ENCODE measurements around the gene PSD. TPM values are rescaled to one million over a fixed set of nuclear protein-coding genes. Genes with fewer than 3 reads are reported as not detected.

PSD gene
- total RNA-seq, 2 experiments from 2014 or later = 2.2 to 10.2 TPM

GRCh38 chr10:102424916-102425315 is 6.3 kb upstream of the PSD start:
- BruUV-seq (replicated peaks) = no TSS peak
- peaks cover 18% of the 10 kb centered on the region for H3K4me1 ChIP-seq (ENCODE audit: insufficient read depth, low read length, poor library complexity, severe bottlenecking)
- no peaks in the 10 kb centered on the region for H4K20me1 ChIP-seq (ENCODE audit: insufficient read depth, low read length)
- TF ChIP-seq EZH2phosphoT487 (IDR thresholded peaks at IDR 0.05; ENCODE audit: borderline replicate concordance, low read depth, low read length) = no peak
- TF ChIP-seq, protein P1, sequence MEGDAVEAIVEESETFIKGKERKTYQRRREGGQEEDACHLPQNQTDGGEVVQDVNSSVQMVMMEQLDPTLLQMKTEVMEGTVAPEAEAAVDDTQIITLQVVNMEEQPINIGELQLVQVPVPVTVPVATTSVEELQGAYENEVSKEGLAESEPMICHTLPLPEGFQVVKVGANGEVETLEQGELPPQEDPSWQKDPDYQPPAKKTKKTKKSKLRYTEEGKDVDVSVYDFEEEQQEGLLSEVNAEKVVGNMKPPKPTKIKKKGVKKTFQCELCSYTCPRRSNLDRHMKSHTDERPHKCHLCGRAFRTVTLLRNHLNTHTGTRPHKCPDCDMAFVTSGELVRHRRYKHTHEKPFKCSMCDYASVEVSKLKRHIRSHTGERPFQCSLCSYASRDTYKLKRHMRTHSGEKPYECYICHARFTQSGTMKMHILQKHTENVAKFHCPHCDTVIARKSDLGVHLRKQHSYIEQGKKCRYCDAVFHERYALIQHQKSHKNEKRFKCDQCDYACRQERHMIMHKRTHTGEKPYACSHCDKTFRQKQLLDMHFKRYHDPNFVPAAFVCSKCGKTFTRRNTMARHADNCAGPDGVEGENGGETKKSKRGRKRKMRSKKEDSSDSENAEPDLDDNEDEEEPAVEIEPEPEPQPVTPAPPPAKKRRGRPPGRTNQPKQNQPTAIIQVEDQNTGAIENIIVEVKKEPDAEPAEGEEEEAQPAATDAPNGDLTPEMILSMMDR (conservative IDR thresholded peaks at IDR 0.05; ENCODE audit: low read length) = no peak
- no peak for DNase-seq (ENCODE audit: low spot score)
- no peak overlapping the region for H3K27ac ChIP-seq (ENCODE audit: low read depth, low read length, poor library complexity, severe bottlenecking)
- no peak overlapping the region for H3K4me2 ChIP-seq (ENCODE audit: low read length)
- ChIA-PET CTCF (ENCODE audit: unreplicated experiment) (no interaction called here), POLR2A (no interaction called here)
- no peaks in the 10 kb centered on the region for H3K9me3 ChIP-seq (ENCODE audit: low read length)
- H3K79me2 ChIP-seq (ENCODE audit: insufficient read depth, low read depth, low read length) = peaks cover 6% of the 10 kb centered on the region; the same call in 1 of the 2 replicates
- H3K36me3 ChIP-seq (ENCODE audit: insufficient read depth, low read length) = peaks cover 11% of the 10 kb centered on the region; the same call in 1 of the 2 replicates
- intact Hi-C loops (cut with micrococcal nuclease; ENCODE audit: unreplicated experiment) = loop anchor here (5.0 kb wide), 1 partner anchor 157 kb away; no protein-coding TSS in a partner anchor
- H3K9me2 ChIP-seq (ENCODE audit: insufficient read depth, low read length) = no peaks in the 10 kb centered on the region
- no peak overlapping the region for H2AFZ ChIP-seq (ENCODE audit: low read length)
- no peak overlapping the region for H3K4me3 ChIP-seq (ENCODE audit: low read depth, low read length, poor library complexity, severe bottlenecking)

DNA sequence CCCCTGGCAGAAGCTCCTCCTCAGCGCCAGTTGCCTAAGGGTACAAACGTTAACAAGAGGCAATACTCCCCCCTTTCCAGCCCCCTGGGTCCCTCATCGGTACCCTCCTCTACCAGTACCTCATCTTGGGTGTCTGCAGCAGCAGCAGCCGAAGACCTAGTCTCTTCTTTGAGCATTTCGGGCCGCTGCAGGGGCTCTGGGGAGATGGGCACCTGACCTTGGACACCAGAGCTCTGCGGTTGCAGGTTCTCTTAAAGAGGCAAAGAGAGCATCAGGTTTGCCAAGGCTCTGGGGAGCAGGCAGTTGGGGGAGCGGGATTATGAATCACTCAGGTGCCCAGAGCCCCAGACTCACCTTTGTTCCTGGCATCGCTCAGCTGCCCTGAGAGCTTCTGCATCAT is 5.6 kb upstream of the PSD start:
- CTCF ChIA-PET (ENCODE audit: unreplicated experiment) = interaction anchor here (1.0 kb wide), 1 partner anchor 25 kb away, joined by 3 read pairs; no protein-coding TSS in a partner anchor
- peaks cover 6% of the 10 kb centered on the region; the same call in 1 of the 2 replicates for H3K79me2 ChIP-seq (ENCODE audit: insufficient read depth, low read depth, low read length)
- H3K36me3 ChIP-seq (ENCODE audit: insufficient read depth, low read length) = peaks cover 11% of the 10 kb centered on the region; the same call in 1 of the 2 replicates
- BruUV-seq (replicated peaks) = no TSS peak
- no peak overlapping the region for H3K27ac ChIP-seq (ENCODE audit: low read depth, low read length, poor library complexity, severe bottlenecking)
- TF ChIP-seq, protein P1 (conservative IDR thresholded peaks at IDR 0.05; ENCODE audit: low read length) = no peak
- TF ChIP-seq EZH2phosphoT487 (IDR thresholded peaks at IDR 0.05; ENCODE audit: borderline replicate concordance, low read depth, low read length) = no peak
- H4K20me1 ChIP-seq (ENCODE audit: insufficient read depth, low read length) = no peaks in the 10 kb centered on the region
- H3K9me2 ChIP-seq (ENCODE audit: insufficient read depth, low read length) = no peaks in the 10 kb centered on the region
- peaks cover 25% of the 10 kb centered on the region for H3K4me1 ChIP-seq (ENCODE audit: insufficient read depth, low read length, poor library complexity, severe bottlenecking)
- intact Hi-C loops (cut with micrococcal nuclease; ENCODE audit: unreplicated experiment) = loop anchor here (5.0 kb wide), 1 partner anchor 158 kb away; no protein-coding TSS in a partner anchor
- H3K4me3 ChIP-seq (ENCODE audit: low read depth, low read length, poor library complexity, severe bottlenecking) = no peak overlapping the region
- POLR2A ChIA-PET = no interaction called here
- H3K9me3 ChIP-seq (ENCODE audit: low read length) = no peaks in the 10 kb centered on the region
- no peak for DNase-seq (ENCODE audit: low spot score)
- H2AFZ ChIP-seq (ENCODE audit: low read length) = no peak overlapping the region
- H3K4me2 ChIP-seq (ENCODE audit: low read length) = no peak overlapping the region

DNA sequence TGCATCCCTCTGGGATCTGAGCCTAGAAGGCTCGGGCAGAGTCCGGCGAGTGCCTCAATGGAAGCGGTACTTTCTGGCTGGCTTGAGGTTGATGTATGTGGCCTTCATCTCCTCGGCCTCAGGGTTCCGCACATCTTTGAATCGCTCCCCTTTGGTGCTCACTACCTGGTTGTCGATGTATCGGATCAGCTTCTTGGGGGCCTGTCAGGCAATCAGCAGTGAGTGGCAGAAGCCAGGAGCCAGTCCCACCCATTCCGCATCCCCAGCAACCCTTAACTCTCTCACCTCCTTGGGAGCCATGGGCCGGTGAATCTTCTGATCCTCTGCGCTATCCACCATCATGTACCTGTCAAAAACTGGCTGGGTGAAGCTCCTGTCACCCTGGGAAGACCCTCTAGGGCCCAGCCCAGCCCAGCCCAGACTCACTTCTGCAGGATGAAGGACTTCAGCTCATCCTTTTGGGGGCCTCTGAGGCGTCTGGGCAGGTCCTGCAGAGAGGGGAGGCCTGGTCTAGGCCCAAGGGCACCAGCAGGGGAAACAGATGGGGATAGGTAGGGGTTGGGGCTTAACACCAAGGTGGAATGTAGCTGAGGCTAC is 4.9 kb upstream of the PSD start:
- peaks cover 31% of the 10 kb centered on the region for H3K4me1 ChIP-seq (ENCODE audit: insufficient read depth, low read length, poor library complexity, severe bottlenecking)
- ChIA-PET POLR2A (interaction anchor here (0.7 to 2.3 kb wide), 3 partner anchors 9 to 1683 kb away, joined by 3 to 13 read pairs (median 3); partner anchors contain the start of gene CUEDC2), CTCF (ENCODE audit: unreplicated experiment) (interaction anchor here (0.6 to 1.0 kb wide), 3 partner anchors 24 to 253 kb away, joined by 3 read pairs; no protein-coding TSS in a partner anchor)
- H3K4me2 ChIP-seq (ENCODE audit: low read length) = peak overlapping the region; percentile 96
- H3K9me3 ChIP-seq (ENCODE audit: low read length) = no peaks in the 10 kb centered on the region
- peaks cover 11% of the 10 kb centered on the region; the same call in 1 of the 2 replicates for H3K36me3 ChIP-seq (ENCODE audit: insufficient read depth, low read length)
- H3K27ac ChIP-seq (ENCODE audit: low read depth, low read length, poor library complexity, severe bottlenecking) = no peak overlapping the region
- intact Hi-C loops (cut with micrococcal nuclease; ENCODE audit: unreplicated experiment) = loop anchor here (5.0 kb wide), 1 partner anchor 159 kb away; no protein-coding TSS in a partner anchor
- DNase-seq (ENCODE audit: low spot score) = no peak
- H3K9me2 ChIP-seq (ENCODE audit: insufficient read depth, low read length) = no peaks in the 10 kb centered on the region
- no peak overlapping the region for H2AFZ ChIP-seq (ENCODE audit: low read length)
- TF ChIP-seq, protein P1 (conservative IDR thresholded peaks at IDR 0.05; ENCODE audit: low read length) = no peak
- no peak for TF ChIP-seq EZH2phosphoT487 (IDR thresholded peaks at IDR 0.05; ENCODE audit: borderline replicate concordance, low read depth, low read length)
- BruUV-seq (replicated peaks) = TSS peak; percentile 79
- H3K4me3 ChIP-seq (ENCODE audit: low read depth, low read length, poor library complexity, severe bottlenecking) = no peak overlapping the region
- peaks cover 6% of the 10 kb centered on the region; the same call in 1 of the 2 replicates for H3K79me2 ChIP-seq (ENCODE audit: insufficient read depth, low read depth, low read length)
- H4K20me1 ChIP-seq (ENCODE audit: insufficient read depth, low read length) = no peaks in the 10 kb centered on the region

Measured in OCI-LY7 (cell line).